GM19372 (cell line): Measurements from ENCODE around the gene DSG3.

ENCODE experiments used
- ATAC-seq: cut with Tn5 transposase; IDR thresholded peaks from one replicate; pipeline ENCODE4 v1.9.1; 2021; ENCODE audit warnings: mild to moderate bottlenecking, low read depth, moderate library complexity; ENCODE audit not compliant: unreplicated experiment

Gene DSG3

GRCh38 chr18:31429623-31430022 lies 17.9 kb upstream of the DSG3 start:
- ATAC-seq, result no peak

- ATAC-seq, result no peak
Measured at GRCh38 chr18:31430072-31430471, 17.5 kb upstream of the DSG3 start.

GRCh38 chr18:31430554-31430953 lies 17.0 kb upstream of the DSG3 start:
- no peak for ATAC-seq

- no peak for ATAC-seq
Measured at GRCh38 chr18:31432316-31432715, 15.2 kb upstream of the DSG3 start.

GRCh38 chr18:31436825-31437224 lies 10.7 kb upstream of the DSG3 start:
- ATAC-seq, result no peak

GRCh38 chr18:31438402-31438801 lies 9.1 kb upstream of the DSG3 start:
- ATAC-seq, result no peak

- no peak for ATAC-seq
Measured at GRCh38 chr18:31439807-31440325, 7.7 kb upstream of the DSG3 start.

- no peak for ATAC-seq
Measured at GRCh38 chr18:31440787-31441186, 6.8 kb upstream of the DSG3 start.

GRCh38 chr18:31441493-31441892 lies 6.0 kb upstream of the DSG3 start:
- ATAC-seq, result no peak

- no peak for ATAC-seq
Measured at GRCh38 chr18:31444142-31444541, 3.4 kb upstream of the DSG3 start.

GRCh38 chr18:31445908-31446307 lies 1.6 kb upstream of the DSG3 start:
- ATAC-seq, result no peak

- no peak for ATAC-seq
Measured at GRCh38 chr18:31446854-31447253, 687 bp upstream of the DSG3 start.

GRCh38 chr18:31450409-31450808 lies 2.9 kb downstream of the DSG3 start:
- ATAC-seq, result no peak

- no peak for ATAC-seq
Measured at GRCh38 chr18:31451625-31452024, 4.1 kb downstream of the DSG3 start.

GRCh38 chr18:31454066-31454708 lies 6.6 kb downstream of the DSG3 start:
- no peak for ATAC-seq

- ATAC-seq, result no peak
Measured at GRCh38 chr18:31469629-31470028, 22.1 kb downstream of the DSG3 start.

GRCh38 chr18:31478688-31479087 lies 31.1 kb downstream of the DSG3 start:
- no peak for ATAC-seq

GRCh38 chr18:31482051-31482450 lies 34.5 kb downstream of the DSG3 start:
- ATAC-seq, result no peak

- ATAC-seq, result no peak
Measured at GRCh38 chr18:31483396-31483795, 35.9 kb downstream of the DSG3 start.

GRCh38 chr18:31484461-31484860 lies 36.9 kb downstream of the DSG3 start:
- ATAC-seq, result no peak

- ATAC-seq, result no peak
Measured at GRCh38 chr18:31486165-31486564, 38.6 kb downstream of the DSG3 start.

GRCh38 chr18:31487246-31488015 lies 39.9 kb downstream of the DSG3 start:
- no peak for ATAC-seq
